ENCODE measurements around the gene EML4.

Gene EML4

DNA sequence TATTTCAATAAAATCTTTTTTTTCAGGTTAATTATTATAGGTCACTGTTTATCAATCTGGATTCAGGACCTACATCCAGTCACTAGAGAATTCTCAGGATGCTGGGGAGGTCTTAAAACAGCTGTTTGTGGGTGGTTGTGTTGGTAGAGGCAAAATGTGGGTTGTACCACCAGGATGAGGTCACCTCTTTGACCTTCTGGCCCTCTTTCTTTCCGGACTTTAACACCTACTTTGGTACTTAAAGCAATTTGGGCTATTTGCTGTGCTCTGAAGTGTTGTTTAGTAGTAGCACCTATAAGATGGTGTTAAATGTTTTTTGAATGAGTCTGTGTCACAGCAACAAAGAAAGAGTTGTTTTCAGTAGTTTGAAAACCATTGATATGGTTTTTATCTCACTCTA is 14.6 kb downstream of the EML4 start:
- TF ChIP-seq, protein P1, sequence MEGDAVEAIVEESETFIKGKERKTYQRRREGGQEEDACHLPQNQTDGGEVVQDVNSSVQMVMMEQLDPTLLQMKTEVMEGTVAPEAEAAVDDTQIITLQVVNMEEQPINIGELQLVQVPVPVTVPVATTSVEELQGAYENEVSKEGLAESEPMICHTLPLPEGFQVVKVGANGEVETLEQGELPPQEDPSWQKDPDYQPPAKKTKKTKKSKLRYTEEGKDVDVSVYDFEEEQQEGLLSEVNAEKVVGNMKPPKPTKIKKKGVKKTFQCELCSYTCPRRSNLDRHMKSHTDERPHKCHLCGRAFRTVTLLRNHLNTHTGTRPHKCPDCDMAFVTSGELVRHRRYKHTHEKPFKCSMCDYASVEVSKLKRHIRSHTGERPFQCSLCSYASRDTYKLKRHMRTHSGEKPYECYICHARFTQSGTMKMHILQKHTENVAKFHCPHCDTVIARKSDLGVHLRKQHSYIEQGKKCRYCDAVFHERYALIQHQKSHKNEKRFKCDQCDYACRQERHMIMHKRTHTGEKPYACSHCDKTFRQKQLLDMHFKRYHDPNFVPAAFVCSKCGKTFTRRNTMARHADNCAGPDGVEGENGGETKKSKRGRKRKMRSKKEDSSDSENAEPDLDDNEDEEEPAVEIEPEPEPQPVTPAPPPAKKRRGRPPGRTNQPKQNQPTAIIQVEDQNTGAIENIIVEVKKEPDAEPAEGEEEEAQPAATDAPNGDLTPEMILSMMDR (IDR thresholded peaks at IDR 0.05; ENCODE audit: low read depth, low read length): no peak
- Histone ChIP-seq H3K9me3 (ENCODE audit: severe bottlenecking) (no peaks in the 10 kb centered on the region), H3K27me3 (ENCODE audit: insufficient read depth, low read depth, severe bottlenecking) (no peaks in the 10 kb centered on the region), H3K4me3 (ENCODE audit: low read depth, low read length) (no peak overlapping the region), H3K36me3 (peaks cover 6% of the 10 kb centered on the region; the same call in 1 of the 2 replicates), H3K27ac (no peak overlapping the region)
- no peak for DNase-seq

GRCh38 chr2:42184346-42184745 is 15.2 kb downstream of the EML4 start:
- Histone ChIP-seq H3K4me3 (ENCODE audit: low read depth, low read length) (no peak overlapping the region), H3K27me3 (ENCODE audit: insufficient read depth, low read depth, severe bottlenecking) (no peaks in the 10 kb centered on the region), H3K27ac (no peak overlapping the region), H3K9me3 (ENCODE audit: severe bottlenecking) (no peaks in the 10 kb centered on the region), H3K36me3 (peaks cover 6% of the 10 kb centered on the region; the same call in 1 of the 2 replicates)
- TF ChIP-seq, protein P1 (IDR thresholded peaks at IDR 0.05; ENCODE audit: low read depth, low read length): peak; percentile 26; the same call in 1 of the 2 replicates
- no peak for DNase-seq

DNA sequence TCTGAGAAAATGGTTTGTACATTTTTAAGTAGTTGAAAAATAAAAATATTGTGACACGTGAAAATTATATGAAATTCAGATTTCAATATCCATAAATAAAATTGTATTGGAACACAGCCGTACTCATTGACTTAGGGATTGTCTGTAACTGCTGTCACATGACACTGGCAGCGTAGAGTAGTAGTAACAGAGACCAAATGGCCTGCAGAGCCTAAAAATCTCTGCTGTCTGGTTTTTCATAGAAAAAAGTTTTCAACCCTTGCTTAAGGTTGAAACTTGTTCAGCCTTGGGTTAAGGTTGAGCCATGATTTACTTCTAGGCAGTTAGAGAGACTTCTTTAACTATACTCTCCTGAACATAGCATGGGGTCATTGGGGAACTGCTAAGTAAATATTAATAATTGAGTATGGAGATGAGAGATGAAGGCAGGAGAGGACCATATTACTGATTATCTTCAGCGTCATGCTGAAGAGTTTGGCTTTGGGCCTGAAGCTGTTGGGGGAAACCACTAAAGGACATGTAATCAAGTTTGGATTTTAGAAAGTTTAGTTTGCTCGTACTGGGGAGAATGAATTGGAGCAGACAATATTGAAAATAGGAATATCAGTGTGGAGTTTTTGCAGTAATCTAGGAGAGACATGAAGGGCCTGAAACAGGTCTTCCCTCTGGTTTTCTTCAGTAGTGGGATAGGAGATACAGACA is 16.2 kb downstream of the EML4 start:
- Histone ChIP-seq H3K36me3 (peaks cover 6% of the 10 kb centered on the region; the same call in 1 of the 2 replicates), H3K27me3 (ENCODE audit: insufficient read depth, low read depth, severe bottlenecking) (no peaks in the 10 kb centered on the region), H3K9me3 (ENCODE audit: severe bottlenecking) (no peaks in the 10 kb centered on the region), H3K27ac (no peak overlapping the region), H3K4me3 (ENCODE audit: low read depth, low read length) (no peak overlapping the region)
- DNase-seq: no peak
- TF ChIP-seq, protein P1 (IDR thresholded peaks at IDR 0.05; ENCODE audit: low read depth, low read length): no peak

- Histone ChIP-seq H3K4me3 (ENCODE audit: low read depth, low read length) (no peak overlapping the region), H3K27me3 (ENCODE audit: insufficient read depth, low read depth, severe bottlenecking) (no peaks in the 10 kb centered on the region), H3K36me3 (peaks cover 4% of the 10 kb centered on the region; the same call in 1 of the 2 replicates), H3K9me3 (ENCODE audit: severe bottlenecking) (no peaks in the 10 kb centered on the region), H3K27ac (no peak overlapping the region)
- no peak for DNase-seq
- TF ChIP-seq, protein P1 (IDR thresholded peaks at IDR 0.05; ENCODE audit: low read depth, low read length): no peak
Observed at GRCh38 chr2:42186366-42186765, 17.2 kb downstream of the EML4 start.

GRCh38 chr2:42186945-42187632 is 17.9 kb downstream of the EML4 start:
- H3K36me3 ChIP-seq: no peaks in the 10 kb centered on the region
- no peaks in the 10 kb centered on the region for H3K9me3 ChIP-seq (ENCODE audit: severe bottlenecking)
- no peak for DNase-seq
- H3K4me3 ChIP-seq (ENCODE audit: low read depth, low read length): no peak overlapping the region
- H3K27me3 ChIP-seq (ENCODE audit: insufficient read depth, low read depth, severe bottlenecking): no peaks in the 10 kb centered on the region
- no peak overlapping the region for H3K27ac ChIP-seq
- TF ChIP-seq, protein P1 (IDR thresholded peaks at IDR 0.05; ENCODE audit: low read depth, low read length): no peak
